ENCODE results near the gene USP20. TPM values are rescaled to one million over a fixed set of nuclear protein-coding genes. Genes with fewer than 3 reads are reported as not detected.

USP20 gene
- total and polyA plus RNA-seq, 4 donors = 11.4 to 38.9 (median 24.0) TPM

GRCh38 chr9:129895376-129896268, 60.4 kb downstream of the USP20 start:
- Histone ChIP-seq H3K36me3 (ENCODE audit: control insufficient read depth, insufficient read depth, low read length) (peaks cover 52% of the 10 kb centered on the region), H3K4me3 (ENCODE audit: low read depth, low read length) (no peak overlapping the region), H3K9me3 (ENCODE audit: control insufficient read depth, insufficient read depth, low read length) (no peaks in the 10 kb centered on the region), H3K27me3 (ENCODE audit: control insufficient read depth, insufficient read depth, low read length) (no peaks in the 10 kb centered on the region), H3K4me1 (ENCODE audit: control insufficient read depth, insufficient read depth, low read length) (peaks cover 11% of the 10 kb centered on the region), H3K27ac (ENCODE audit: low read depth, low read length) (no peak overlapping the region)
- WGBS (ENCODE audit: insufficient coverage) = 92% methylated on average over 7 of the region's 17 CpGs
- DNase-seq (ENCODE audit: low read depth in 4 of 6, low spot score in 6 of 6) = no peak

GRCh38 chr9:129897263-129897662, 62.0 kb downstream of the USP20 start:
- no peaks in the 10 kb centered on the region for H3K27me3 ChIP-seq (ENCODE audit: control insufficient read depth, insufficient read depth, low read length)
- no peak for DNase-seq (ENCODE audit: low read depth in 4 of 6, low spot score in 6 of 6)
- WGBS (ENCODE audit: insufficient coverage) = 100% methylated on average over 2 of the region's 6 CpGs
- no peak overlapping the region for H3K27ac ChIP-seq (ENCODE audit: low read depth, low read length)
- H3K9me3 ChIP-seq (ENCODE audit: control insufficient read depth, insufficient read depth, low read length) = no peaks in the 10 kb centered on the region
- H3K36me3 ChIP-seq (ENCODE audit: control insufficient read depth, insufficient read depth, low read length) = peaks cover 51% of the 10 kb centered on the region
- no peak overlapping the region for H3K4me3 ChIP-seq (ENCODE audit: low read depth, low read length)
- no peaks in the 10 kb centered on the region for H3K4me1 ChIP-seq (ENCODE audit: control insufficient read depth, insufficient read depth, low read length)

- no peak for DNase-seq (ENCODE audit: low read depth in 4 of 6, low spot score in 6 of 6)
- peaks cover 54% of the 10 kb centered on the region for H3K36me3 ChIP-seq (ENCODE audit: control insufficient read depth, insufficient read depth, low read length)
- WGBS (ENCODE audit: insufficient coverage) = 92% methylated on average over 5 of the region's 8 CpGs
Measured at GRCh38 chr9:129898185-129898584, 62.9 kb downstream of the USP20 start.

GRCh38 chr9:129899620-129900019, 64.4 kb downstream of the USP20 start:
- Histone ChIP-seq H3K9me3 (ENCODE audit: control insufficient read depth, insufficient read depth, low read length) (no peaks in the 10 kb centered on the region), H3K27ac (ENCODE audit: low read depth, low read length) (no peak overlapping the region), H3K4me3 (ENCODE audit: low read depth, low read length) (no peak overlapping the region), H3K27me3 (ENCODE audit: control insufficient read depth, insufficient read depth, low read length) (no peaks in the 10 kb centered on the region), H3K4me1 (ENCODE audit: control insufficient read depth, insufficient read depth, low read length) (no peaks in the 10 kb centered on the region), H3K36me3 (ENCODE audit: control insufficient read depth, insufficient read depth, low read length) (peaks cover 57% of the 10 kb centered on the region)
- WGBS (ENCODE audit: insufficient coverage) = 100% methylated on average over 2 of the region's 2 CpGs
- DNase-seq (ENCODE audit: low read depth in 4 of 6, low spot score in 6 of 6) = no peak

More at GRCh38 chr9:129898185-129898584, 62.9 kb downstream of the USP20 start:
- Histone ChIP-seq H3K27ac (ENCODE audit: low read depth, low read length) (no peak overlapping the region), H3K27me3 (ENCODE audit: control insufficient read depth, insufficient read depth, low read length) (no peaks in the 10 kb centered on the region), H3K4me1 (ENCODE audit: control insufficient read depth, insufficient read depth, low read length) (no peaks in the 10 kb centered on the region), H3K9me3 (ENCODE audit: control insufficient read depth, insufficient read depth, low read length) (no peaks in the 10 kb centered on the region), H3K4me3 (ENCODE audit: low read depth, low read length) (no peak overlapping the region)

- peaks cover 56% of the 10 kb centered on the region for H3K36me3 ChIP-seq (ENCODE audit: control insufficient read depth, insufficient read depth, low read length)
- no peak overlapping the region for H3K27ac ChIP-seq (ENCODE audit: low read depth, low read length)
- H3K4me3 ChIP-seq (ENCODE audit: low read depth, low read length) = no peak overlapping the region
- no peak for DNase-seq (ENCODE audit: low read depth in 4 of 6, low spot score in 6 of 6)
- H3K9me3 ChIP-seq (ENCODE audit: control insufficient read depth, insufficient read depth, low read length) = no peaks in the 10 kb centered on the region
- WGBS (ENCODE audit: insufficient coverage) = 91% methylated on average over 20 of the region's 20 CpGs
- H3K4me1 ChIP-seq (ENCODE audit: control insufficient read depth, insufficient read depth, low read length) = no peaks in the 10 kb centered on the region
- H3K27me3 ChIP-seq (ENCODE audit: control insufficient read depth, insufficient read depth, low read length) = no peaks in the 10 kb centered on the region
Measured at GRCh38 chr9:129900263-129901027, 65.2 kb downstream of the USP20 start.

- WGBS (ENCODE audit: insufficient coverage) = no CpG with 5 or more reads among the region's 9 CpGs
- no peak for DNase-seq (ENCODE audit: low read depth in 4 of 6, low spot score in 6 of 6)
- Histone ChIP-seq H3K36me3 (ENCODE audit: control insufficient read depth, insufficient read depth, low read length) (peaks cover 54% of the 10 kb centered on the region), H3K9me3 (ENCODE audit: control insufficient read depth, insufficient read depth, low read length) (no peaks in the 10 kb centered on the region), H3K4me1 (ENCODE audit: control insufficient read depth, insufficient read depth, low read length) (no peaks in the 10 kb centered on the region), H3K27me3 (ENCODE audit: control insufficient read depth, insufficient read depth, low read length) (no peaks in the 10 kb centered on the region), H3K27ac (ENCODE audit: low read depth, low read length) (no peak overlapping the region), H3K4me3 (ENCODE audit: low read depth, low read length) (no peak overlapping the region)
Measured at GRCh38 chr9:129901993-129902739, 66.9 kb downstream of the USP20 start.

- Histone ChIP-seq H3K27me3 (ENCODE audit: control insufficient read depth, insufficient read depth, low read length) (no peaks in the 10 kb centered on the region), H3K27ac (ENCODE audit: low read depth, low read length) (no peak overlapping the region), H3K4me1 (ENCODE audit: control insufficient read depth, insufficient read depth, low read length) (no peaks in the 10 kb centered on the region), H3K9me3 (ENCODE audit: control insufficient read depth, insufficient read depth, low read length) (no peaks in the 10 kb centered on the region), H3K36me3 (ENCODE audit: control insufficient read depth, insufficient read depth, low read length) (peaks cover 59% of the 10 kb centered on the region), H3K4me3 (ENCODE audit: low read depth, low read length) (no peak overlapping the region)
- WGBS (ENCODE audit: insufficient coverage) = 70% methylated on average over 4 of the region's 8 CpGs
- no peak for DNase-seq (ENCODE audit: low read depth in 4 of 6, low spot score in 6 of 6)
Measured at GRCh38 chr9:129902740-129903134, 67.5 kb downstream of the USP20 start.

GRCh38 chr9:129904734-129905133, 69.5 kb downstream of the USP20 start:
- no peak for DNase-seq (ENCODE audit: low read depth in 4 of 6, low spot score in 6 of 6)
- 100% methylated on average over 3 of the region's 4 CpGs for WGBS (ENCODE audit: insufficient coverage)
- no peaks in the 10 kb centered on the region for H3K4me1 ChIP-seq (ENCODE audit: control insufficient read depth, insufficient read depth, low read length)
- H3K27ac ChIP-seq (ENCODE audit: low read depth, low read length) = no peak overlapping the region
- H3K4me3 ChIP-seq (ENCODE audit: low read depth, low read length) = no peak overlapping the region
- no peaks in the 10 kb centered on the region for H3K9me3 ChIP-seq (ENCODE audit: control insufficient read depth, insufficient read depth, low read length)
- H3K36me3 ChIP-seq (ENCODE audit: control insufficient read depth, insufficient read depth, low read length) = peaks cover 47% of the 10 kb centered on the region
- H3K27me3 ChIP-seq (ENCODE audit: control insufficient read depth, insufficient read depth, low read length) = no peaks in the 10 kb centered on the region

- Histone ChIP-seq H3K27ac (ENCODE audit: low read depth, low read length) (no peak overlapping the region), H3K4me3 (ENCODE audit: low read depth, low read length) (no peak overlapping the region), H3K36me3 (ENCODE audit: control insufficient read depth, insufficient read depth, low read length) (peaks cover 41% of the 10 kb centered on the region), H3K27me3 (ENCODE audit: control insufficient read depth, insufficient read depth, low read length) (no peaks in the 10 kb centered on the region), H3K9me3 (ENCODE audit: control insufficient read depth, insufficient read depth, low read length) (no peaks in the 10 kb centered on the region), H3K4me1 (ENCODE audit: control insufficient read depth, insufficient read depth, low read length) (no peaks in the 10 kb centered on the region)
- DNase-seq (ENCODE audit: low read depth in 4 of 6, low spot score in 6 of 6) = no peak
- 100% methylated on average over 2 of the region's 4 CpGs for WGBS (ENCODE audit: insufficient coverage)
Measured at GRCh38 chr9:129906298-129906697, 71.0 kb downstream of the USP20 start.

Data from spinal cord (tissue), 10 donors.